Stimulated activated CD8-positive, alpha-beta memory T cell treated with anti-CD3 and anti-CD28 coated beads, Interleukin-2, amount 100 ng/mL, for 1 hour (primary cell): ENCODE data around the gene RBBP5.
"Not testable (repeated sequence)": the region's sequence is repeated elsewhere in the genome, so short reads cannot be mapped to it uniquely, and the experiment has no call there.

Source experiments
- DNase-seq, 2 donors: peaks; one replicate each; pipeline ENCODE4 v3.0.0-alpha.2; 2020; ENCODE audit warnings: low read depth in 2 of 2

The RBBP5 gene, protein sequence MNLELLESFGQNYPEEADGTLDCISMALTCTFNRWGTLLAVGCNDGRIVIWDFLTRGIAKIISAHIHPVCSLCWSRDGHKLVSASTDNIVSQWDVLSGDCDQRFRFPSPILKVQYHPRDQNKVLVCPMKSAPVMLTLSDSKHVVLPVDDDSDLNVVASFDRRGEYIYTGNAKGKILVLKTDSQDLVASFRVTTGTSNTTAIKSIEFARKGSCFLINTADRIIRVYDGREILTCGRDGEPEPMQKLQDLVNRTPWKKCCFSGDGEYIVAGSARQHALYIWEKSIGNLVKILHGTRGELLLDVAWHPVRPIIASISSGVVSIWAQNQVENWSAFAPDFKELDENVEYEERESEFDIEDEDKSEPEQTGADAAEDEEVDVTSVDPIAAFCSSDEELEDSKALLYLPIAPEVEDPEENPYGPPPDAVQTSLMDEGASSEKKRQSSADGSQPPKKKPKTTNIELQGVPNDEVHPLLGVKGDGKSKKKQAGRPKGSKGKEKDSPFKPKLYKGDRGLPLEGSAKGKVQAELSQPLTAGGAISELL

DNA sequence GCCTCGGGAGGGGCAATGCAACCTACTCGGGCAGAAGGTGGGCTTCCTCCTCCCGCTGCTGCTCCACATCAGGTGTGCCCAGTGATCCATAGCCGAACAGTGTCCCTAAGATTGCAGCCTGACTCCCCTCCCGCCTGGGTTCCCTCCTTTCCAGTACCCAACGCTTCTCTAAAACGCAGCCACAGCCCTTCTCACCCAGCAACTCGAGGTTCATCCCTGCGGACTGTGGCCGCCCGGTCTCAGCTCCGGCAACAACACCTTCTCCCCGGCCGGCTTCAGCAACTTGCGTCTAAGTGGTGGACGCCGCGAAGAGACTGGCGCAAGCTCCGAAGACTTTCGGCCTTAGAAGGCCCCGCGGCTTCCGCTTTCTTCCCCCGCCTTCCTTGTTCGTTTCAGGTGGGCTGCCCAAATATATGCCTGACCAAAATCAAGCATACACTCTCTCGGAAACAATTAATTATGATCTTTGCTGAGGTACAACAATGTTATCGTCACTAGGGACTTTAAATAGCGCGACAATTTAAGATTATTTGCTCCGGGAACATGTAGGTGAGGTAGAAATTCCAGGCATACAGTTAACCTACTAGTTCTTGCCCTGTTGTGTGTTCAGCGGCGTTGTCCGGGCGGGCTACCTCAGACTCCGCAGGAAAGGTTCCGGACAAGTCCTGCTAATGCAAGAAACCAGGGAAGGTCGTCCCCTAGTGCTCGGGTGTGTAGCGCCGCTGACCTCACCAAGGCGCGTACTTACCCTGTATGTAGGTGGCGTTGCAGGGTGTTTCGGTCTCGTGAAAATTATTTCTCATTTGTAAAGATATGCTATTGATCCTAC is at the start of gene RBBP5:
Gene RBBP5 (minus strand): TSS at position 319 of the 829 bp plus-strand sequence. CDS start 105 bp downstream, at position 214.
- DNase-seq = peak; percentile 86 to 95

DNA sequence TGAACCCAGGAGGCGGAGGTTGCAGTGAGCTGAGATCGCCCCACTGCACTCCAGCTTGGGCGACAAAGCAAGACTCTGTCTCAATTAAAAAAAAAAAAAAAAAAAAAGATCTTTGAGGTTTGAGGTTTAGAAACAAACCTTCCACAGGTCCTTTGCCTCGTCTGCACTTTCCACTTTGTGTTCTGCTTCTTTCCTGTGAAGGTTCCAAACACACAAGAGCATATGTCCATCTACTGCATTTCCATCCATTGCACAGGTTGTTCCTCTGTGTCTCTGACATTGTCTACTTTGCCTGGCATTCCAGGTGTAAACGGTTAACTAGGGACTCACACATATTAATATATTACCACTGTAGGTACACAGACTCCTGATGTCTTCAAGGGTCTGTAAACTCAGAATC is 49.6 kb upstream of the RBBP5 start:
- DNase-seq = no peak

DNA sequence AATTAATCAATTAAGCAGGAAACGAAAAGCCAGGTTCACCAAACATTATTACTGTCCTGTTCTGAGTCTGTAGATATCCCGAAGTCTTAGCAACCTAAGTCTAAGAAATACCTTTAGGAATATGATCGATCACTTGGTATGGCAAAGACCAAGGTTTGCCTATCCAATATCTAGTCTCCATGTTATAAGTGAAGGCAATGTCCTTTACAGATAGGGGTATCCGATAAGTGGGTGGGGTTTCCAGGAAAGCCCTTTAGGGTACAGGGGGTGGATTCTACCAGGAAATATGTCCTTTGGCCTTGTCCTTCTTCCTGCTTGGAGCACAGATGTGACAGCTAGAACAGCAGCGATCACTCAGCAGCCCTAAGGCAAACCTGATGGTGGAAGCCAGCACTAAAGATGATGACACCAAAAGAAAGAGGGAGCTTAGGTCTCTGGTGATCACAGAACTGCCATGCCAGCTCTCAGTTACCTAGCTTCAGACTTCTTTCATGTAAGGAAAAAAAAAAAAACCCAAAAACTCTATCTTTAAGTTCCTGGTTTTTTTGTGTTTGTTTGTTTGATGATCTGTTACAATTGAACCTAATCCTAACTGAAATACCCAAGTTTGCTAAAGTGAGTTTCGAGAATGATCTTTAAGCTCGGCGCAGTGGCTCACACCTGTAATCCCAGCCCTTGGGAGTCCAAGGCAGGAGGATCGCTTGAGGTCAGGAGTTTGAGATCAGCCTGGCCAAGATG is 48.9 kb upstream of the RBBP5 start:
- no peak for DNase-seq

DNA sequence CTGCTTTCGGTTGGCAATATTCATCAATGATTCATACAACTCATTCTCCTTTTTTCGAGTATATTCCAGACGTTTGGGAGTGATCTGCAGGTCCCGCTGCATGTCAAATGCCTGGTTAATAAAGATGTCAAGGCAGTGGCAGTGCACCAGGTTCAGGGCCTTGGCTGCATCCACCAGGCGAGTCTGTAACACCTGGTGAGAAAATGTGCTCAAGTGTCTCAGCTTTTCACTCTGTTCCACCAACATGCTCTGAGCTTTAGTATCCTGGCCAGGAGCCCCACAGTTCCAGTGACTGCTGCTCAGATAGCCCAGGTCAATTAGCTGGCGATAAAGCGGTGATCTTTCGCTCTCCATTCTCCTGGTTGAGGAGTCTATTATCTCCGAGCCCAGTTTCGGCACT is 47.5 kb upstream of the RBBP5 start:
- no peak for DNase-seq

DNA sequence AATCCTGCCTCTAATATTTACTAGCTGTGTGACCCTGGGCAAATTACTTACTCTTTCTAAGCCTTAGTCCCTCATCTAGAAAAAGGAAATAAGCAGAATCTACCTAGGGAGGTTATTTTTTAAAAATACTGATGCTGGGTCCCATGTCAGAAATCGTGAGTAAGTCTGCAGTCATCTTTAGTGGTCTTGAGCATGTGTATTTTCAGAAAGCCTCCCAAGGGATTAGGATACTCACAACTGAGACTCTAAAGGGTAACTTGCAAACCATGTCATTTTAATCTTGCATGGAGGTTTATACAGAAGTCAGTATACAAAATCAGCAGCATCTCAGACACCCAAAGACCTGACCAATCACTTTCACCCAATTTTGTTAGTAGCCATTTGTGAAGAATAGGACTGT is 46.5 kb upstream of the RBBP5 start:
- DNase-seq = no peak

DNA sequence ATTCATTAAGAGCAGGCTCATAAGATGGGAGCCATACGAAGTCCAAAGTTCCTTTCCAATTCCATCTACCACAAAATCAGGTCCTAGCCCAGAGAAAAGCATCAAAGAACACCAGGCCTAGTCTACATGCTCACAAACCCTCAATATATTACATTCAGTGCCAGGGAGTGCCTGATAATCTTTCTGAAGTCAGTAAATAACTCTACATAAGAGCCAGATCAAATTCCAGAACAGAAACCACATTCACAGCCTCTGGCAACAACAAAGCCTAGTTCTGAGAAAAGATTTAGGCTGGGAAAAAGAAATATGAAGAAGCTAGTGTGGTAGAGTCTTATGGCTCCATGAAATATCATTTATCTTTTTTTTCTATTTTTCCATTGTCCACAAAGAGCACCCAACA is 40.5 kb upstream of the RBBP5 start:
- no peak for DNase-seq

DNA sequence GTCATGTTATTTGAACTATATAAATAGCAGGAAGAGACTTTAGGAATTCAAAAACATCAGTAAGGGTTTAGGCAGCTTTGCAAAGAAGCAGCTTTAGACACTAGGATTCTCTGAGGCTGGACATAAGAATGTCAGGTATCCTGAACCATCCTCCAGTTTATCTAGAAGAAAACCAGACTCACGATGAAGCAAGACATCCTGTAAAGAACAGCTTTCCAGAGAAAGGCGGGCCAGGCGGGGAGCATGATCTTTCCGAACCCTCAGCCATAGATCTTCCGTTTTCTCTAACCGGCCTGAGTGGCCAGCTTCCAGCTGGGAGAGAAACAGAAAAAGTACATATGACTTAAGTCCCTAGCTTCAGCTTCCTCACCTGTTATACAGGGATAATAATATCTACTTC is 39.3 kb upstream of the RBBP5 start:
- DNase-seq = no peak

DNA sequence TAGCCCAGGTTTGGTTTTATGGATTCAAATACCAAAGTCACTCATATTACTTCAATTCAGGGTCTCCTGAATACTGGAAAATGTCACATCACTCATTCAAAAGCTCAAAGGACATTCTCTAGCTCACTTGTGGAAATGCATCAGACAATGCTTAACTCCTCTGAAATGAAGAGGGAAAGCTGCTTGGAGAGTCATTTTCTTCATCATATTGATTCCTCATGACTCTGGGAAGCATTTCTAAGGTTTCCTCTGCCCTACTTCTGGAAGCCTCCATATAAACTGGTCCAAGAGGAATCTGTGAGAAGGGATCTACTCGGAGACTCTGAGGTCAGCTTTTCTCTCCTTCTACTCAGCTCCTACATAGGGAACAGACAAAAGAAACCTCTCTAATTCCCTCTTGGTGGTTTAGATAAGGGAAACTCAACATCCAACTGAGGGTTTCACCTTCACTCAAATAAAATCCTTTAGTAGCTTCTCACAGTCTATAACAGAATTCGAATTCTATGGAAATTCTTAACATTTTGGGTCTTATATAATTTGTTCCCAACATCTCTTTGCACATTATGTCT is 36.4 kb upstream of the RBBP5 start:
- no peak for DNase-seq

DNA sequence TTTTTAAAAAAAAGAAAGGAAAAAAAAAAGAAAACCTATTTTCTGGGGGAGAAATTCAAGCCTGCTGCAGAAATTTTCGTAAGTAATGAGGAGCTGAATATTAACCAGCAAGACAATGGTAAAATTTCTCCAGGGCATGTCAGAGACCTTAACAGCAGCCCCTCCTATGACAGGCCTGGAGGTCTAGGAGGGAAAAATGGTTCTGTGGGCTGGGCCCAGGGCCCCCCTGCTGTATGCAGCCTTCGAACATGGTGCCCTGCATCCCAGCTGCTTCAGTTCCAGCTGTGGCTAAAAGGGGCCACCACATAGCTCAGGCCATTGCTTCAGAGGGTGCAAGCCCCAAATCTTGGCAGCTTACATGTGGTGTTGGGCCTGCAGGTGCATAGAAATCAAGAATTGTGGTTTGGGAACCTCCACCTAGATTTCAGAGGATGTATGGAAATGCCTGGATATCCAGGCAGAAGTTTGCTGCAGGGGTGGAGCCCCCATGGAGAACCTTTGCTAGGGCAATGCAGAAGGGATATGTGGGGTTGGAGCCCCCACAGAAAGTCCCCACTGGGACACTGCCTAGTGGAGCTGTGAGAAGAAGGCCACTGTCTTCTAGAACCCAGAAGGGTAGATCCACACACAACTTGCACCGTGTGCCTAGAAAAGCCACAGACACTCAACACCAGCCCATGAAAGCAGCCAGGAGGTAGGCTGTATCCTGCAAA is 34.0 kb upstream of the RBBP5 start:
- DNase-seq = not testable (repeated sequence)

DNA sequence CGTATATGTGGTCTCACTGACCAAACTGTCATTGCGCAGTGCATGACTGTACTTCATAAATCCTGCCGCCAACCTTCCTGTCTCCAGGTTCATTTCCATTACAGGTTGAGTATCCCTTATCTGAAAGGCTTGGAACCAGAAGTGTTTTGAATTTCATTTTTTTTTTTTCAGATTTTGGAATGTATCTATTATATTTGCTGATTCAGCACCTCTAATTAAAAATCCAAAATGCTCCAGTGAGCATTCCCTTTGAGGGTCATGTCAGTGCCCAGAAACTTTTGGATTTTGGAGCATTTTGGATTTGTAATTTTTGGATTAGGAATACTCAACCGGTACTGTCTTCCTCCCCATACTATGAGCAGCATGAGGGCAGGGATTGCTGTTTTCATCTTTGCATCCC is 30.7 kb upstream of the RBBP5 start:
- DNase-seq = no peak

DNA sequence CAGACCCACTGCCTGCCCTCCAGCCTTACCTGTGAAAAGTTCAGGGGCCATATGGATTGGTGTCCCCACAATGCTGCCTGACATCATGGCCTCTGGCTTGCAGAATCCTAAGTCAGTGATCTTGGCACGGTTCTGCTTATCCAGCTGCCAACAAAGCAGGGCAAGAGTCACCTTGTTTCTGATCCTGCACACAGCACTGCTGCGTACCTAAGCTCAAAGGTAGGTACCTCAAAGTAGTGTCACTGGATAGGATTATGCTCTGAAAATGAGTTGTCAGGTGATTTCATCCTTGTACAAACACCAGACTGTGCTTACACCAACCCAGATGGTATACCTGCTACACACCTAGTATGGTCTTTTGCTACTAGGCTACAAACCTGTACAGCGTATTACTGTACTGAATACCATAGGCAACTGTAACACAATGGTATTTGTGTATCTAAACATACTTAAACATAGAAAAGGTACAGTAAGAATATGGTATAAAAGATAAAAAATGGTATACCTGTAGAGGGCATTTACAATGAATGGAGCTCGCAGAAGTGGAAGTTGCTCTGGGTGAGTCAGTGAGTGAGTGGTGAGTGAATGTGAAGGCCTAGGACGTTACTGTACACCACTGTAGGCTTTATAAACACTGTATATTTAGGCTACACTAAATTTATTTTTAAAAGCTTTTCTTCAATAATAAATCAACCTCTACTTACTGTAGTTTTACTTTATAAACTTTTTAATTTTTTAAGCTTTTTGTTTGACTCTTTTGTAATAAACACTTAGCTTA is 29.1 kb upstream of the RBBP5 start:
- no peak for DNase-seq

DNA sequence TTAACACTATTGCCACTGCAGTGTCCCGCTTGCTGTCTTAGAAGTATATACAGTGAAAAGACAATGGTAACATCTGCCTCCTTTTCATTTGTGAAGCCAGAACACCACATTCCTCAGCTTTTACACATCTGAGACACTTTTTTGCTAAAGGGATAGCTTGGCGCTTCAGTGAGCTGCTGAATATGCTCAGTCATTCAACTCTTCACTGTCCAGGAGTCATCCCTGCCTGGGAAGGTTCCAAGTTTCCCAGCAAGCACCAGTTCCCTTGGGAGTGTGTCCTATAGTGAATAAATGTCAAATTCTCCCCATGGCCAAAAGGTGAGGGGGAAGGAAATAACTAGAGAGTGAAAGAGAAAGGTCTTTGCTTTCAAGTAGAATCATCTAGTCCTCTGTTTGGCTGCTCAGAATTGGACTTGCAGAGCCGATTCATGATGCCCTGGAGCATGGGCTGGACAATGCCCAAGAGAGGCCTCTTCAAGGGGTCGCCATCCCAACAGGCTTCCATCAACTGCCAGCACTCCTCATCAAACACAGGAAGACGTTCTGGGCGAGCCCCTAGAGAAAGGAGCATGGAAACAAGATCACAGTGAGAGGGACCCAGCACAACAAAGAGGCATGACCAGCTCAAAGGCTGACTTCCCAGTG is 25.5 kb upstream of the RBBP5 start:
- DNase-seq = no peak

DNA sequence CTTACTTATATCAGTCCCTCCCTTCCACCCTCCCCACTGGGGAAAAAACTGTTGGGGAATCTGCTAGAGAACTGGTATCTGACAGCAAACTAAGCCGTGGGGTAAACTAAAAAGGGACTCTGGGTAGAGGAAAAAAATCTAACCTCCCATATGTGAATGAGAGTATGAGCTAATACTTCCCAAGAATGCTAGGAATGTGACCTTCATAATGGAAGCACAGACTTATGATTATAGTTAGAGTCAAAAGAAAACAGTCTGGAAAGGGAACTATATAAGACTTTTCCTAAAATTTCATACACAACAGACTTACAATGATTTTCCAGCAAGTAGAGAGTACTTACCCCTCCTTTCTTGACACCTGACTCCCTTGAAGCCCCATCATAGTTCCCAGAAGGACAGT is 23.0 kb upstream of the RBBP5 start:
- no peak for DNase-seq

DNA sequence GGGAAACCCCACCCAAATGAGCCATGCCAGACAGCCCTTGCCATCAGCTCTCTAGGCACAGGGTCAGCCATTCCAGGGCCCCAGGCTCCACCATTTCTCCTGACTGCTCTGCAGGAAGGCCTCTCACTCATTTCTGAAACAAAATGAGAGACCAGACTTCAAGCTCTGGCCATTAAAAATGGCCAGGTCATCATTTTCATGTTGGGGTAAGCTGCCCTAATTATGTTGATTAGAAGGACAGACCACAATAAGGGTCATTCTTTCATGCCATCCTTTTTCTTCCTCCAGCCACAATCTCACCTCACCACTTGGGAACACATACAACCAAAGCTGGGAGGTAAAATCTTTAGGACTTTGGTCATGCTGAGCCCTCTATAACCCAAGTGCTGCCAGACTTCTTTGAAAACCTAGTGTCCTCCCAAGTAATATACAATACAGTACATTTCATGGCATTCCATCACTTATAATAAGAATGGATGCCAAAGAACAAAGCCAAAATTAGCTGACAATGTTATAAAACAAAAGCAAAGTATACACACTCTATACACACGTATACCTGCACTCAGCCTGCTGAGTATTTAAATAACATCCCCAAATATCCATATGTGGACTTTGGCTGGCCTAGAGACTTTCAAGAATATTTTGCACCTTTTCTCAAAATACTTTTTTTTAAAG is 22.4 kb upstream of the RBBP5 start:
- no peak for DNase-seq

DNA sequence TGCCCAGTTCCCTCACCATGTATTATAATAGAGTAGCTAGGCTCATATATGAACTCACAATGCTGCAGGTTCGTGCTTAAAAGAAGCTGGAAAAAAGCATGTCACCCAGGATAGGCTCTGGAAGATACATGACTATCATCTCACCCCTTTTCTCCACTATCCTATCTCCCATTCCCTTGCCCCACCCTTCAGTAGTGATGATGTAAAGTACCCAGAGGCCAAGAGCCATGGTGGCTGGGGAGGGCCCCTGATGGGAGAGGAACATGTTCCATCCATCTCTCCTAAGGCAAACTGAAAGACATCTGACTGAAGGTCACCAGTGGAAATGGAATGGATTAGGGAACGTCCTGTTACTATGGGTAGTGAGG is 20.3 kb upstream of the RBBP5 start:
- DNase-seq = no peak

DNA sequence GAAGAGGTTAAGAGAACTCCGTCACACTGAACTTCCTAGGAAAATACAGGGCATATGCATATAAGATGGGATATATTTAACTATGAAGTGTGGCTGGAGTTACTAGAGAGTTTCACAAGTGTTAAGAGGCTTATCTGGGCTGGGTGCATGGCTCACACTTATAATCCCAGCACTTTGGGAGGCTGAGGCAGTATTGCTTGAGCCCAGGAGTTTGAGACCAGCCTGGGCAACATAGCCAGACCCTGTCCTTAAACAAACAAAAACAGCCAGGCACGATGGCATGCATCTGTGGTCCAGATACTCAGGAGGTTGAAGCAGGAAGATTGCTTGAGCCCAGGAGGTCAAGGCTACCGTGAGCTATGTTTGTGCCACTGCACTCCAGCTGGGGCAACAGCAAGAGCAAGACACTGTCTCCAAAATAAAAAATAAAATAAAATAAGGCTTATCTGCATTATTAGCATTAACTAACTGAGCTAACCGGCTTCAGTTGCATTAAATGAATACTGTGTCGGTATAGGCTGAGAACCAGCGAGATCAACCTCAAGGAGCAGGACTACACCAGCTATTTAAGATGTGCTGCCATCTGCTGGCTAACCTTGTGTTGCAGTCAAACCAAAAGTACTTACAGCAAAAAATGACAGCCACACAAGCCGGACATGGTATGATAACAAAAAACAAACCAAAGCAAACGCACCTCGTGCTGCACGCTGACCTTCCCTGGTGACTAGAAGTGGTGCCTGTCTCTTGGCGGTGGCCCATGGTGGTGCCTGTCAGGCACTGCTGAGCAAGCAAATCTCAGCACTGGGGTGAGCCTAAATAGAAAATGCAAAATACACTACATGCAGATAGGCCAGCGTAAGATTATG is 19.7 kb upstream of the RBBP5 start:
- DNase-seq = peak; percentile 35 to 51

DNA sequence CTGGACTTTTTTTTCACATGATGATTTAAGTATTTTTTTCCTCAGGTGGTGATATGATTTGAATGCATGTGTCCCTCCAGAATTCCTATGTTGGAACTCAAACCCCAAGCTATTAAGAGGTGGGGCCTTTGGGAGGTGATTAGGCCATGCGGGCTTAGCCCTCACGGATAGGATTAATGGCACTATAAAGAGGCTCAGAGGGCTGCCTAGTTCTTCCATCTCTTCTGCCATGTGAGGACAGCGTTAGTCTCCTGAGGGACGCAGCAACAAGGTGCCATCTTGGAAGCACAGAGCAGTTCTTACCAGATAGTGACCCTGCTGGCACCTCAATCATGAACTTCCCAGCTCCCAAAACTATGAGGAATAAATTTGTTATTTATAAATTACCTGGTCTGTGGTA is 18.3 kb upstream of the RBBP5 start:
- no peak for DNase-seq

DNA sequence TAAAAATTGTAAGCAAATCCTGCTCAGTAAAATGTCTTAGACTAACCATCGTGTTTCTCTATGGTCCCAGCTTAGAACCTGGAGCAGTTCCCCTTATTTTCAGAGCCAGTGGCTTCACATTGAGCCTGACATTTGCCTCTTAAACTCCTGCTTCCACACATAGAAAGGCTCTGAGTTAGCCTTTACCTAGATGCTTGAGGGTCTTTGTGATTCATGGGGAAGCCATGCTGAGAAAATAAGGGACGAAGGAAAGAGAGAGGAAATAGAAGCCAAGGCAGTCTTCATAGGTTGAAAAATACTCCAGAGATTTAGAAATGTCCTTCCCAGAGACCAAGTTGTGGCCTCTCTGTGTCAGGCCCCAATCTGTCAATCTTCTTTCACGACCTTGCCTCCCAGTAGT is 16.1 kb upstream of the RBBP5 start:
- DNase-seq = no peak
